ENCODE data around the gene ACCS.

Gene ACCS

GRCh38 chr11:44037658-44037998, 28.4 kb upstream of the ACCS start:
- H3K4me3 ChIP-seq (ENCODE audit: low read depth, low read length): no peak overlapping the region
- TF ChIP-seq, protein P1, sequence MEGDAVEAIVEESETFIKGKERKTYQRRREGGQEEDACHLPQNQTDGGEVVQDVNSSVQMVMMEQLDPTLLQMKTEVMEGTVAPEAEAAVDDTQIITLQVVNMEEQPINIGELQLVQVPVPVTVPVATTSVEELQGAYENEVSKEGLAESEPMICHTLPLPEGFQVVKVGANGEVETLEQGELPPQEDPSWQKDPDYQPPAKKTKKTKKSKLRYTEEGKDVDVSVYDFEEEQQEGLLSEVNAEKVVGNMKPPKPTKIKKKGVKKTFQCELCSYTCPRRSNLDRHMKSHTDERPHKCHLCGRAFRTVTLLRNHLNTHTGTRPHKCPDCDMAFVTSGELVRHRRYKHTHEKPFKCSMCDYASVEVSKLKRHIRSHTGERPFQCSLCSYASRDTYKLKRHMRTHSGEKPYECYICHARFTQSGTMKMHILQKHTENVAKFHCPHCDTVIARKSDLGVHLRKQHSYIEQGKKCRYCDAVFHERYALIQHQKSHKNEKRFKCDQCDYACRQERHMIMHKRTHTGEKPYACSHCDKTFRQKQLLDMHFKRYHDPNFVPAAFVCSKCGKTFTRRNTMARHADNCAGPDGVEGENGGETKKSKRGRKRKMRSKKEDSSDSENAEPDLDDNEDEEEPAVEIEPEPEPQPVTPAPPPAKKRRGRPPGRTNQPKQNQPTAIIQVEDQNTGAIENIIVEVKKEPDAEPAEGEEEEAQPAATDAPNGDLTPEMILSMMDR (IDR thresholded peaks at IDR 0.05; ENCODE audit: insufficient read depth, low read depth, low read length, missing control alignments): no peak
- no peak for DNase-seq (ENCODE audit: low read depth)

DNA sequence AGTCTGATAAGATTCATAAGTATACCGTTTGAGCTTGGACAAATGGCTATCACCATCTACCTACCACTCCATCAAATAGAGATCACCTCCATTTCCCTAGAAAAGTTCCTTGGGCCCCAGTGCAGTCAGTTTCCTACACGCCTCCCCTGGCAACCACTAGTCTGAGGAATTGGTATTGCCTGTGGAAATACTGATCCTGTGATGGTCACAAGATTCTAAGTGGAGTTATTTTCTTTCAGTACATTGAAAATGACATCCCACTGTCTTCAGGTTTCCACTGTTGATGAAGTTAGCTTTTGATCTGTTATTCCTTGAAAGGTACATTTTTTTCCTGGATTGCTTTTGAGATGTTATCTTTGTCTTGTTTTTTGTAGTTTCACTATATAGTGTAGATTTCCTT, 22.9 kb upstream of the ACCS start:
- no peak overlapping the region for H3K4me3 ChIP-seq (ENCODE audit: low read depth, low read length)
- TF ChIP-seq, protein P1 (IDR thresholded peaks at IDR 0.05; ENCODE audit: insufficient read depth, low read depth, low read length, missing control alignments): no peak
- DNase-seq (ENCODE audit: low read depth): no peak

DNA sequence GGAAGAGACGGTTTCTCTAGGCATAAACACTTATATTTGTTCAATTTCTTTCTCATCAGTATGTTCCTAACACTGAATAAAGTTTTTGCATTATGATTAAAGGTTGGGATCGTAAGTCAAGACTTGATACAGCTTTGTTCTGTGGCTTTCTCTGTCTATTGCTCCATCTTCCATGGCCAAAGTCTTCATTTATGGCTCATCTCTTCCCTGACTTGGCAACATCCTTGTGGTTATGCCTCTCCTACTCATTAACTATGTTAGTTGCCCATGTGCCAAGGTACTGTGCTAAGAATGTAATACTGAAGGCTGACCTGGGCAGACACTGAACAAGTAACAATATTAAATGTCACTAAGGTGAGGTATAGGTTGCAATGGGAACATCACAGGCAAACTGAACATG, 19.9 kb upstream of the ACCS start:
- no peak overlapping the region for H3K4me3 ChIP-seq (ENCODE audit: low read depth, low read length)
- no peak for DNase-seq (ENCODE audit: low read depth)
- TF ChIP-seq, protein P1 (IDR thresholded peaks at IDR 0.05; ENCODE audit: insufficient read depth, low read depth, low read length, missing control alignments): no peak

- DNase-seq (ENCODE audit: low read depth): no peak
- TF ChIP-seq, protein P1 (IDR thresholded peaks at IDR 0.05; ENCODE audit: insufficient read depth, low read depth, low read length, missing control alignments): no peak
- no peak overlapping the region for H3K4me3 ChIP-seq (ENCODE audit: low read depth, low read length)
Observed at GRCh38 chr11:44047298-44047697, 18.8 kb upstream of the ACCS start.

DNA sequence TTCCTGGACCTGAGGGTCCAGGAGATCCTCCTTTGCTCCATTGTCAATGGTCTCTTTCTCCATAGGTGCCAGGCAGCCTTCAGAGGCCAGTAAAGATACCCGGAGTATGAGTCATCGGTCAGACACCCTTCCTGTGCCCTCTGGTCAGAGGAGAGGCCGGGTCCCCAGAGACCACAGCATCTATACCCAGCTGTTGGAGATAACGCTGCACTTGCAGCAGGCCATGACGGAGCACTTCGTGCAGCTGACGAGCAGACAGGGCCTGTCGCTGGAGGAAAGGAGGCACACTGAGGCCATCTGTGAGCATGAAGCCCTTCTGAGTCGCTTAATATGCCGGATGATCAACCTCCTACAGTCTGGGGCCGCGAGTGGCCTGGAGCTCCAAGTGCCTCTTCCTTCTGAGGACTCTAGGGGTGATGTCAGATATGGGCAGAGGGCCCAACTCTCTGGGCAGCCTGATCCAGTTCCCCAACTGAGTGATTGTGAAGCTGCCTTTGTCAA, 18.1 kb upstream of the ACCS start, which contains the start of gene ACCSL:
Gene ACCSL, plus strand, starts transcription at position 51 of the 501 bp plus-strand sequence. Its CDS starts 56 bp downstream, at position 107.
- TF ChIP-seq, protein P1 (IDR thresholded peaks at IDR 0.05; ENCODE audit: insufficient read depth, low read depth, low read length, missing control alignments): no peak
- no peak for DNase-seq (ENCODE audit: low read depth)
- H3K4me3 ChIP-seq (ENCODE audit: low read depth, low read length): no peak within 1 kb of the TSS

DNA sequence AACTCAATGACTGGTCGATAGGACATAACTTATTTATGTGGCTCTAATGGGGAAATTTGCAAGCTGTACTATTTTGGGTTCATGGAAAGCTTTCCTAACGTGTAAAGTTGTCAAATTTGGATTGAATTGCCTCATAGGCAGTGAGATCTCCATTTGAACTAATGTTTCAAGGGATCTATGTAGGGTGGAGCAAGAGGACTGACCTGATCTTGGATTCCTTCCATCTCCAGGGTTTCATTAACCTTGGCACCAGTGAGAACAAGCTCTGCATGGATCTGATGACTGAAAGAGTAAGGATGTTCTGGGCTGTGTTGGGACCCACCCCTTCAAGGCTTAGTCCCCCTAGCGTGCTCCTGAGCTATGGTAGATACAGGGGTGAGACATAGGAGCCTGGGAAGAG, 16.2 kb upstream of the ACCS start:
- TF ChIP-seq, protein P1 (IDR thresholded peaks at IDR 0.05; ENCODE audit: insufficient read depth, low read depth, low read length, missing control alignments): no peak
- no peak overlapping the region for H3K4me3 ChIP-seq (ENCODE audit: low read depth, low read length)

DNA sequence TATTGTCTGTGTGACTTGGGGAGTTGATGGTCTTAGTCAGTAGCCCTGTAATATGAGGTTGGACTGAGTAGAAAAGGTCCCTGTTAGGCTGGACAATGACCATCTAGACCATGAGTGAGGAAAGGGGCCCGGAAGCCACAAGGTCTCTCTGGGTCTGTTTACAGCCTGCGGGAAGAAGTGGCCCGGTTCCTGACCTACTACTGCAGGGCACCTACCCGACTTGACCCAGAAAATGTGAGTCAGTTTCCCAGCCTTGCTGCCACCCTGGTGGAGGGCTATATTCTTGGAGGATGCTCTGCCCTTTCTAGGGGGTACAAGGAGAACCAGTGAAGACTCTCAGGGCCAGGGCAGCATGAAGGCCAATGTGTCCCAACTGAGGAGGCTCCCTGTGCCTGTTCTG, 14.9 kb upstream of the ACCS start:
- no peak for DNase-seq (ENCODE audit: low read depth)
- TF ChIP-seq, protein P1 (IDR thresholded peaks at IDR 0.05; ENCODE audit: insufficient read depth, low read depth, low read length, missing control alignments): no peak
- H3K4me3 ChIP-seq (ENCODE audit: low read depth, low read length): no peak overlapping the region

More for the DNA sequence above, 16.2 kb upstream of the ACCS start:
- DNase-seq (ENCODE audit: low read depth): no peak

Data from GM12865 (cell line).